H1 (cell line): ENCODE results near the gene KLHL3. TPM values are rescaled to one million over a fixed set of nuclear protein-coding genes. Genes with fewer than 3 reads are reported as not detected.

Source experiments
- CTCF ChIA-PET: fragments of 300-600 bp; sonication (Branson Sonifier 250); formaldehyde crosslinking; loops from one replicate; lab custom pipeline; 2021; ENCODE audit not compliant: partially characterized antibody; lab: Charles Lee
- POLR2A ChIA-PET: fragments of 300-600 bp; sonication (Branson Sonifier 250); formaldehyde crosslinking; loops from one replicate; lab custom pipeline; 2021; ENCODE audit warnings: inconsistent platforms; ENCODE audit not compliant: partially characterized antibody; lab: Charles Lee
- DNase-seq, 2 experiments: peaks; one replicate each; pipeline versions ENCODE4 v3.0.0 to v3.0.0-alpha.2; 2010 to 2022; ENCODE audit warnings: low spot score in 2 of 2, low read depth in 1 of 2, mixed read lengths in 1 of 2
- FAIRE-seq: peaks from 2 replicates; lab custom pipeline; 2011; peaks lifted over from hg19 to GRCh38; lab: Jason Lieb, UNC
- H2AFZ ChIP-seq: 2 replicates; pipeline ENCODE4 v1.8.1; 2012; ENCODE audit warnings: low read length, inconsistent platforms
- H2AK5ac ChIP-seq: 2 replicates; pipeline ENCODE4 v1.6.1; 2013; ENCODE audit warnings: low read depth, low read length
- H2BK120ac ChIP-seq: replicated peaks from 2 replicates; pipeline ENCODE3; 2013; ENCODE audit warnings: low read depth, low read length, inconsistent platforms
- H2BK12ac ChIP-seq: 2 replicates; pipeline ENCODE4 v1.6.1; 2013; ENCODE audit warnings: low read depth, low read length
- H2BK15ac ChIP-seq: 2 replicates; pipeline ENCODE4 v1.6.1; 2013; ENCODE audit warnings: low read length
- H2BK20ac ChIP-seq: 2 replicates; pipeline ENCODE4 v1.6.1; 2013; ENCODE audit warnings: low read length
- H2BK5ac ChIP-seq: 2 replicates; pipeline ENCODE4 v1.6.1; 2013; ENCODE audit warnings: low read depth, low read length
- H3K14ac ChIP-seq: 2 replicates; pipeline ENCODE4 v1.6.1; 2013; ENCODE audit warnings: inconsistent platforms; ENCODE audit not compliant: insufficient read length
- H3K18ac ChIP-seq: 2 replicates; pipeline ENCODE4 v1.6.1; 2013; ENCODE audit warnings: low read length; ENCODE audit errors: extremely low read depth
- H3K23ac ChIP-seq: 2 replicates; pipeline ENCODE4 v1.6.1; 2013; ENCODE audit warnings: inconsistent platforms; ENCODE audit not compliant: insufficient read length
- H3K23me2 ChIP-seq: 2 replicates; pipeline ENCODE4 v1.6.1; 2013; ENCODE audit warnings: low read depth, low read length
- H3K27ac ChIP-seq: 2 replicates; pipeline ENCODE4 v1.6.1; 2011; ENCODE audit warnings: low read depth, low read length, inconsistent platforms
- H3K27me3 ChIP-seq, 4 experiments: replicated peaks in 1 of 4; 1 replicate in 1 of 4; 2 replicates in 3 of 4; pipeline versions ENCODE4 v1.6.1 to v1.8.1; 2011 to 2013; ENCODE audit warnings: low read length in 3 of 4, mild to moderate bottlenecking in 3 of 4, inconsistent platforms in 2 of 4, mixed read lengths in 2 of 4, moderate library complexity in 1 of 4; ENCODE audit not compliant: control insufficient read depth in 3 of 4, insufficient read depth in 3 of 4; ENCODE audit errors: extremely low read depth in 1 of 4
- H3K36me3 ChIP-seq, 4 experiments: 2 replicates each; pipeline versions ENCODE4 v1.6.1 to v1.8.1; 2011 to 2013; ENCODE audit warnings: mild to moderate bottlenecking in 4 of 4, low read length in 3 of 4, moderate library complexity in 2 of 4, control low read depth in 1 of 4, inconsistent platforms in 1 of 4; ENCODE audit not compliant: insufficient read depth in 4 of 4, control insufficient read depth in 2 of 4
- H3K4ac ChIP-seq: replicated peaks from 2 replicates; pipeline ENCODE3; 2013; ENCODE audit warnings: low read length, low read depth, mixed read lengths, inconsistent platforms; ENCODE audit not compliant: insufficient read length
- H3K4me1 ChIP-seq, 4 experiments: replicated peaks in 1 of 4; 1 replicate in 1 of 4; 2 replicates in 3 of 4; pipeline versions ENCODE4 v1.6.1 to v1.8.1; 2011 to 2013; ENCODE audit warnings: low read length in 3 of 4, inconsistent platforms in 2 of 4, mixed read lengths in 1 of 4; ENCODE audit not compliant: insufficient read depth in 4 of 4, control insufficient read depth in 3 of 4
- H3K4me2 ChIP-seq, 2 experiments: 2 replicates each; pipeline versions ENCODE4 v1.6.1 to v1.8.1; 2011 to 2013; ENCODE audit warnings: low read depth in 2 of 2, low read length in 2 of 2, control low read depth in 1 of 2, inconsistent platforms in 1 of 2, mild to moderate bottlenecking in 1 of 2; ENCODE audit not compliant: insufficient read depth in 1 of 2
- H3K4me3 ChIP-seq, 4 experiments: fragments of 200-600, 300-600 bp in 1 of 4; sonication (generic), shearing (Covaris generic), sonication (Bioruptor Twin) in 1 of 4; 2 replicates each; pipeline versions ENCODE4 v1.5.1 to v1.8.1; 2011 to 2016; ENCODE audit warnings: low read length in 4 of 4, low read depth in 3 of 4, control low read depth in 2 of 4, inconsistent platforms in 2 of 4, mild to moderate bottlenecking in 2 of 4, mixed read lengths in 1 of 4, moderate library complexity in 1 of 4; ENCODE audit not compliant: insufficient read depth in 2 of 4; ENCODE audit errors: extremely low read depth in 1 of 4
- H3K56ac ChIP-seq: replicated peaks from 2 replicates; pipeline ENCODE3; 2013; ENCODE audit warnings: low read depth, mild to moderate bottlenecking, mixed read lengths, low read length, inconsistent platforms; ENCODE audit not compliant: insufficient read length
- H3K79me1 ChIP-seq: 2 replicates; pipeline ENCODE4 v1.6.1; 2013; ENCODE audit warnings: low read depth, low read length, control low read depth
- H3K79me2 ChIP-seq, 2 experiments: 2 replicates each; pipeline versions ENCODE4 v1.6.1 to v1.8.1; 2012 to 2013; ENCODE audit warnings: low read length in 2 of 2, mild to moderate bottlenecking in 2 of 2, inconsistent platforms in 1 of 2; ENCODE audit not compliant: insufficient read depth in 2 of 2, control insufficient read depth in 1 of 2
- H3K9ac ChIP-seq, 4 experiments: replicated peaks in 1 of 4; 1 replicate in 1 of 4; 2 replicates in 3 of 4; pipeline versions ENCODE4 v1.6.1 to v1.8.1; 2011 to 2013; ENCODE audit warnings: low read depth in 3 of 4, low read length in 3 of 4, control low read depth in 2 of 4, mild to moderate bottlenecking in 2 of 4, moderate library complexity in 2 of 4, inconsistent platforms in 1 of 4; ENCODE audit errors: extremely low read depth in 1 of 4
- H3K9me3 ChIP-seq, 2 experiments: 2 replicates each; pipeline versions ENCODE4 v1.6.1 to v1.8.1; 2012 to 2013; ENCODE audit warnings: mild to moderate bottlenecking in 2 of 2, moderate library complexity in 2 of 2, control low read depth in 1 of 2, inconsistent platforms in 1 of 2, low read depth in 1 of 2, low read length in 1 of 2, mixed read lengths in 1 of 2; ENCODE audit not compliant: insufficient read depth in 2 of 2
- H4K20me1 ChIP-seq, 2 experiments: replicated peaks in 1 of 2; 2 replicates each; pipeline versions ENCODE3 to v1.8.1; 2011 to 2013; ENCODE audit warnings: inconsistent platforms in 2 of 2, low read length in 2 of 2, mild to moderate bottlenecking in 1 of 2; ENCODE audit not compliant: insufficient read depth in 2 of 2, control insufficient read depth in 1 of 2
- H4K5ac ChIP-seq: 2 replicates; pipeline ENCODE4 v1.6.1; 2013; ENCODE audit warnings: low read length, low read depth, mixed read lengths, inconsistent platforms; ENCODE audit not compliant: insufficient read length
- H4K8ac ChIP-seq: 2 replicates; pipeline ENCODE4 v1.8.0; 2013; ENCODE audit warnings: mild to moderate bottlenecking, moderate library complexity, low read length, inconsistent platforms; ENCODE audit not compliant: insufficient read depth; ENCODE audit errors: extremely low read depth
- H4K91ac ChIP-seq: replicated peaks from 2 replicates; pipeline ENCODE3; 2013; ENCODE audit warnings: low read length, mixed read lengths, inconsistent platforms; ENCODE audit not compliant: insufficient read length
- ATF3 ChIP-seq: IDR thresholded peaks from 2 replicates; pipeline ENCODE4 v1.6.1; 2011; ENCODE audit warnings: low read depth, mild to moderate bottlenecking, low read length; ENCODE audit not compliant: insufficient read depth
- BRCA1 ChIP-seq: IDR thresholded peaks from 2 replicates; pipeline ENCODE4 v1.6.1; 2012; ENCODE audit warnings: low read depth, low read length, improper control_type of control experiment
- CHD2 ChIP-seq: IDR thresholded peaks from 2 replicates; pipeline ENCODE4 v1.6.1; 2012; ENCODE audit warnings: low read length, improper control_type of control experiment
- GABPA ChIP-seq: IDR thresholded peaks from 2 replicates; pipeline ENCODE4 v1.6.1; 2011; ENCODE audit warnings: mild to moderate bottlenecking, low read length, moderate library complexity, borderline replicate concordance; ENCODE audit not compliant: insufficient read depth
- KDM1A ChIP-seq: fragments of 200-600, 300-600 bp; sonication (generic); IDR thresholded peaks from 2 replicates; pipeline ENCODE4 v1.7.1; 2016; ENCODE audit warnings: mild to moderate bottlenecking, low read length, borderline replicate concordance
- MAFK ChIP-seq: IDR thresholded peaks from 2 replicates; pipeline ENCODE4 v1.6.1; 2012; ENCODE audit warnings: low read depth, mild to moderate bottlenecking, improper control_type of control experiment, low read length
- POLR2A ChIP-seq, 2 experiments: IDR thresholded peaks; 1 replicate in 1 of 2; 2 replicates in 1 of 2; pipeline ENCODE4 v1.6.1; 2011; ENCODE audit warnings: low read depth in 2 of 2, low read length in 2 of 2, mild to moderate bottlenecking in 2 of 2; ENCODE audit errors: control extremely low read depth in 1 of 2
- RXRA ChIP-seq: IDR thresholded peaks from 2 replicates; pipeline ENCODE4 v1.6.1; 2011; ENCODE audit warnings: low read depth, mild to moderate bottlenecking, low read length, moderate library complexity; ENCODE audit not compliant: insufficient read depth
- SIN3A ChIP-seq, 2 experiments: IDR thresholded peaks in 1 of 2; conservative IDR thresholded peaks in 1 of 2; 2 replicates each; pipeline ENCODE4 v1.6.1; 2011 to 2012; ENCODE audit warnings: low read length in 2 of 2, improper control_type of control experiment in 1 of 2, low read depth in 1 of 2, mild to moderate bottlenecking in 1 of 2
- TEAD4 ChIP-seq: IDR thresholded peaks from 2 replicates; pipeline ENCODE4 v1.6.1; 2012; ENCODE audit warnings: low read depth, low read length, inconsistent platforms, mixed read lengths
- USF2 ChIP-seq: IDR thresholded peaks from 2 replicates; pipeline ENCODE4 v1.6.1; 2011; ENCODE audit warnings: low read length, improper control_type of control experiment
- WGBS, 2 experiments: shearing (Covaris generic) in 1 of 2; methylation state at CpG; one replicate each; pipeline versions ENCODE4 v1.1.6 to v1.1.7; 2013 to 2015; ENCODE audit warnings: low lambda C conversion rate in 2 of 2, mixed read lengths in 2 of 2, inconsistent platforms in 1 of 2, low coverage in 1 of 2, missing lambda C conversion rate in 1 of 2; ENCODE audit not compliant: insufficient replicate concordance in 2 of 2, insufficient coverage in 1 of 2, insufficient read length in 1 of 2; ENCODE audit errors: extremely low coverage in 1 of 2, missing lambda C conversion rate in 1 of 2; 5-methylcytosine and 5-hydroxymethylcytosine counted together
- polyA plus RNA-seq, 7 experiments: library from polyadenylated mRNA; depleted of rRNA in 3 of 7; stranded (reverse) in 5 of 7; unstranded in 2 of 7; fragments of >200 nt in 5 of 7; fragments of 200-250 nt in 2 of 7; gene quantifications; 1 replicate in 5 of 7; 2 replicates in 1 of 7; 4 replicates in 1 of 7; pipeline versions ENCODE4 v1.2.1 to v1.2.3, GENCODE V29; 2011 to 2013; ENCODE audit warnings: missing spikeins in 2 of 7, mixed read lengths in 2 of 7
- total RNA-seq: library from RNA; stranded (reverse); fragmentation: NEBNext Ultra II Directional; extraction: Animal tissue kit (Norgen Biotek cat#: 25700); gene quantifications from 2 replicates; pipeline ENCODE4 v1.2.1, GENCODE V29; 2021

The KLHL3 gene
- total and polyA plus RNA-seq, 2 of the 8 experiments (the other 6 are each of a cell fraction or from before 2014, with no cell fraction given): 7.4 to 13.7 TPM

GRCh38 chr5:137760719-137761516, 25.0 kb upstream of the KLHL3 start:
- no peak overlapping the region for H3K14ac ChIP-seq
- no peaks in the 10 kb centered on the region for H3K23me2 ChIP-seq
- DNase-seq: no peak
- no peak overlapping the region for H3K4me2 ChIP-seq
- H3K9me3 ChIP-seq: peaks cover 4 to 7% of the 10 kb centered on the region in 2 experiments; a peak in 1 of 4 replicates
- H4K5ac ChIP-seq: no peak overlapping the region
- H2BK5ac ChIP-seq: no peak overlapping the region
- no peak overlapping the region for H2AFZ ChIP-seq
- FAIRE-seq: no peak
- no peak overlapping the region for H3K23ac ChIP-seq
- H3K27ac ChIP-seq: no peak overlapping the region
- H2BK120ac ChIP-seq: no peak overlapping the region
- H2BK15ac ChIP-seq: no peak overlapping the region
- no peak overlapping the region for H3K18ac ChIP-seq
- no peaks in the 10 kb centered on the region for H3K4me1 ChIP-seq
- H3K27me3 ChIP-seq: no peaks in the 10 kb centered on the region
- H4K8ac ChIP-seq: no peak overlapping the region
- ChIA-PET CTCF (interaction anchor here (0.6 to 2.1 kb wide), 5 partner anchors 11 to 114 kb away, joined by 3 to 7 read pairs (median 3); no protein-coding TSS in a partner anchor), POLR2A (interaction anchor here (1.5 kb wide), 1 partner anchor 8 kb away, joined by 3 read pairs; no protein-coding TSS in a partner anchor)
- H2BK12ac ChIP-seq: no peak overlapping the region
- no peak overlapping the region for H2BK20ac ChIP-seq
- no peak overlapping the region for H3K9ac ChIP-seq
- no peaks in the 10 kb centered on the region for H4K20me1 ChIP-seq
- no peaks in the 10 kb centered on the region for H3K79me1 ChIP-seq
- no peak overlapping the region for H4K91ac ChIP-seq
- H3K4ac ChIP-seq: no peak overlapping the region
- 84% methylated on average over 7 of the region's 7 CpGs; no CpG with 5 or more reads in 1 of the 2 experiments for WGBS, 2 experiments
- H2AK5ac ChIP-seq: no peak overlapping the region
- H3K36me3 ChIP-seq: no peaks in the 10 kb centered on the region
- no peak overlapping the region for H3K56ac ChIP-seq
- no peaks in the 10 kb centered on the region for H3K79me2 ChIP-seq
- H3K4me3 ChIP-seq: no peak overlapping the region
- TF ChIP-seq TEAD4: no peak
- no peak for TF ChIP-seq POLR2A (IDR thresholded peaks at IDR 0.05; ENCODE audit: control extremely low read depth in 1 of 2, low read depth in 2 of 2, low read length in 2 of 2)
- no peak for TF ChIP-seq KDM1A
- TF ChIP-seq SIN3A (conservative IDR thresholded peaks at IDR 0.05 in 1 of 2, IDR thresholded peaks at IDR 0.05 in 1 of 2; ENCODE audit: low read depth in 1 of 2, low read length in 2 of 2): no peak
- TF ChIP-seq CHD2: no peak
- TF ChIP-seq RXRA: no peak
- TF ChIP-seq ATF3: no peak
- no peak for TF ChIP-seq GABPA
- no peak for TF ChIP-seq USF2
- no peak for TF ChIP-seq MAFK
- TF ChIP-seq BRCA1: no peak
